ENCODE measurements around the gene MFF.

The MFF gene

GRCh38 chr2:227398684-227399670 lies 73.9 kb downstream of the MFF start:
- peak overlapping the region; percentile 10; the same call in 1 of the 2 replicates for H3K27ac ChIP-seq
- TF ChIP-seq ZFX (IDR thresholded peaks at IDR 0.05), result no peak
- no peak for TF ChIP-seq CTCF (conservative IDR thresholded peaks at IDR 0.05)

- no peak overlapping the region for H3K27ac ChIP-seq
- TF ChIP-seq ZFX (IDR thresholded peaks at IDR 0.05), result no peak
- TF ChIP-seq CTCF (conservative IDR thresholded peaks at IDR 0.05), result no peak
Measured at GRCh38 chr2:227401550-227401949, 76.5 kb downstream of the MFF start.

- H3K27ac ChIP-seq, result no peak overlapping the region
- no peak for TF ChIP-seq CTCF (conservative IDR thresholded peaks at IDR 0.05)
- no peak for TF ChIP-seq ZFX (IDR thresholded peaks at IDR 0.05)
Measured at GRCh38 chr2:227402321-227402720, 77.3 kb downstream of the MFF start.

GRCh38 chr2:227402959-227403358 lies 77.9 kb downstream of the MFF start:
- no peak for TF ChIP-seq CTCF (conservative IDR thresholded peaks at IDR 0.05)
- TF ChIP-seq ZFX (IDR thresholded peaks at IDR 0.05), result no peak
- no peak overlapping the region for H3K27ac ChIP-seq

- no peak overlapping the region for H3K27ac ChIP-seq
- no peak for TF ChIP-seq CTCF (conservative IDR thresholded peaks at IDR 0.05)
- TF ChIP-seq ZFX (IDR thresholded peaks at IDR 0.05), result no peak
Measured at GRCh38 chr2:227404585-227405271, 79.7 kb downstream of the MFF start.

GRCh38 chr2:227406177-227407031 lies 81.4 kb downstream of the MFF start:
- no peak overlapping the region; the same call in 1 of the 2 replicates for H3K27ac ChIP-seq

More at GRCh38 chr2:227406177-227407031, 81.4 kb downstream of the MFF start:
- TF ChIP-seq ZFX (IDR thresholded peaks at IDR 0.05), result no peak
- peak; percentile 82 for TF ChIP-seq CTCF (conservative IDR thresholded peaks at IDR 0.05)
